Right lobe of liver (tissue), 6 donors: ENCODE results near the gene IQSEC3. TPM values are rescaled to one million over a fixed set of nuclear protein-coding genes. Genes with fewer than 3 reads are reported as not detected.

Experiments used
- ATAC-seq, 4 donors: fragments of 200-7000 bp; cut with Tn5 transposase; one replicate each; pipeline ENCODE4 v1.9.1; 2020; ENCODE audit warnings: mild to moderate bottlenecking in 4 of 4, moderate library complexity in 4 of 4
- DNase-seq, 3 donors: peaks; one replicate each; pipeline ENCODE4 v3.0.0-alpha.2; 2020
- H3K27ac ChIP-seq, 3 donors: fragments of 200-600 bp; one replicate each; pipeline ENCODE4 v1.8.0; 2022
- H3K27me3 ChIP-seq, 2 donors: fragments of 200-600 bp; one replicate each; pipeline ENCODE4 v1.8.0; 2022
- H3K36me3 ChIP-seq, 4 donors: fragments of 200-600 bp; sonication (generic) in 1 of 4; one replicate each; pipeline versions ENCODE4 v1.5.1 to v1.8.0; 2017 to 2022; ENCODE audit warnings: control low read depth in 1 of 4
- H3K4me1 ChIP-seq, 4 donors: fragments of 200-600 bp; sonication (generic) in 1 of 4; one replicate each; pipeline versions ENCODE4 v1.5.1 to v1.8.0; 2017 to 2022; ENCODE audit warnings: control low read depth in 1 of 4
- H3K4me3 ChIP-seq, 3 donors: fragments of 200-600 bp; one replicate each; pipeline ENCODE4 v1.8.0; 2022
- H3K9me3 ChIP-seq, 4 donors: fragments of 200-600 bp; sonication (generic) in 1 of 4; one replicate each; pipeline versions ENCODE4 v1.5.1 to v1.8.0; 2017 to 2022; ENCODE audit warnings: control low read depth in 1 of 4
- POLR2A ChIP-seq: fragments of 450-650 bp; IDR thresholded peaks from one replicate; pipeline ENCODE4 v1.6.1; 2017; ENCODE audit warnings: antibody characterized with exemption, mild to moderate bottlenecking
- WGBS: methylation state at CpG from one replicate; pipeline ENCODE4 v1.1.6; 2018; ENCODE audit warnings: low coverage, low lambda C conversion rate; ENCODE audit not compliant: insufficient coverage; ENCODE audit errors: missing lambda C conversion rate; 5-methylcytosine and 5-hydroxymethylcytosine counted together
- intact Hi-C, 2 donors: fragments of 100-400 bp; cut with DNase I; formaldehyde crosslinking; loops; one replicate each; pipeline versions ENCODE4 v1.11.2 to v1.14.1; 2022
- total RNA-seq, 6 experiments: library from RNA; depleted of rRNA in 2 of 6; stranded (reverse); fragments of >200 nt in 2 of 6; fragmentation: NEBNext Ultra II Directional in 3 of 6; extraction: Animal tissue kit (Norgen Biotek cat#: 25700) in 3 of 6; gene quantifications; one replicate each; pipeline versions ENCODE4 v1.1.0 to v1.2.4, GENCODE V29; 2016 to 2023
- TF ChIP-seq, protein P1 (sequence below), 4 donors: fragments of 200-600 bp in 3 of 4; fragments of 450-650 bp in 1 of 4; IDR thresholded peaks; one replicate each; pipeline versions ENCODE4 v1.5.1 to v1.8.0; 2016 to 2022; ENCODE audit warnings: antibody characterized with exemption in 4 of 4, mild to moderate bottlenecking in 2 of 4
- donor health status: DM: no; HTN: yes; CAD: no.
- donor health status: DM: no; HTN: no; CAD: no.
- donor health status: DM: no; HTN: no; CAD: no.
- donor health status: DM: no; HTN: yes; CAD: no.
- donor health status: DM: no; HTN: yes; CAD: no.

The IQSEC3 gene
- total RNA-seq, 6 experiments from 2014 or later = 0.05 to 0.64 (median 0.15) TPM; not detected in 1

DNA sequence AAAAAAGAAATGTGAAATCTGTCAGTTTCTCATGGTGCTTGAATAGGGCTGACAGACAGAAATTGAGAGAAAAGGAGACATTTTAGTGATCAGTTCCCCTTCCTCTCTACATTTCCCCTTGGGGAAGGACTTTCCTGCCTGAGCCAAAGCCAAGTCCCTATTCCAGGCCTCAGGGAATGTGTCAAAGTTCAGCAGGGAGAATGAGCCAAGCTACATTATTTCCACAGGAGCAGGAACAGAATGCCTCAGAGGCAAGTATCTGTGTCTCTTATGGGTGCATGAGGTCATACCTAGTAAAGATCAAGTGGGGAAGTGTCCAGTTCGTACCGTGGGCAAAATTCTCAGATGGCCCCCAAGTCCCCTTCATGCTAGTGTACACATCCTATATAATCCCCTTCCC, 68.6 kb downstream of the IQSEC3 start:
- peak; percentile 47 to 77 (median 61) for ATAC-seq
- no peak for DNase-seq
- TF ChIP-seq POLR2A = no peak
- TF ChIP-seq, protein P1, sequence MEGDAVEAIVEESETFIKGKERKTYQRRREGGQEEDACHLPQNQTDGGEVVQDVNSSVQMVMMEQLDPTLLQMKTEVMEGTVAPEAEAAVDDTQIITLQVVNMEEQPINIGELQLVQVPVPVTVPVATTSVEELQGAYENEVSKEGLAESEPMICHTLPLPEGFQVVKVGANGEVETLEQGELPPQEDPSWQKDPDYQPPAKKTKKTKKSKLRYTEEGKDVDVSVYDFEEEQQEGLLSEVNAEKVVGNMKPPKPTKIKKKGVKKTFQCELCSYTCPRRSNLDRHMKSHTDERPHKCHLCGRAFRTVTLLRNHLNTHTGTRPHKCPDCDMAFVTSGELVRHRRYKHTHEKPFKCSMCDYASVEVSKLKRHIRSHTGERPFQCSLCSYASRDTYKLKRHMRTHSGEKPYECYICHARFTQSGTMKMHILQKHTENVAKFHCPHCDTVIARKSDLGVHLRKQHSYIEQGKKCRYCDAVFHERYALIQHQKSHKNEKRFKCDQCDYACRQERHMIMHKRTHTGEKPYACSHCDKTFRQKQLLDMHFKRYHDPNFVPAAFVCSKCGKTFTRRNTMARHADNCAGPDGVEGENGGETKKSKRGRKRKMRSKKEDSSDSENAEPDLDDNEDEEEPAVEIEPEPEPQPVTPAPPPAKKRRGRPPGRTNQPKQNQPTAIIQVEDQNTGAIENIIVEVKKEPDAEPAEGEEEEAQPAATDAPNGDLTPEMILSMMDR (IDR thresholded peaks at IDR 0.05) = no peak
- H3K27ac ChIP-seq = no peak overlapping the region
- no peaks in the 10 kb centered on the region for H3K9me3 ChIP-seq
- no peaks in the 10 kb centered on the region for H3K4me1 ChIP-seq
- H3K27me3 ChIP-seq = no peaks in the 10 kb centered on the region
- no peak overlapping the region for H3K4me3 ChIP-seq
- no peaks in the 10 kb centered on the region for H3K36me3 ChIP-seq
- intact Hi-C loops = no loop called here
- WGBS = 30% methylated on average over 2 of the region's 2 CpGs

DNA sequence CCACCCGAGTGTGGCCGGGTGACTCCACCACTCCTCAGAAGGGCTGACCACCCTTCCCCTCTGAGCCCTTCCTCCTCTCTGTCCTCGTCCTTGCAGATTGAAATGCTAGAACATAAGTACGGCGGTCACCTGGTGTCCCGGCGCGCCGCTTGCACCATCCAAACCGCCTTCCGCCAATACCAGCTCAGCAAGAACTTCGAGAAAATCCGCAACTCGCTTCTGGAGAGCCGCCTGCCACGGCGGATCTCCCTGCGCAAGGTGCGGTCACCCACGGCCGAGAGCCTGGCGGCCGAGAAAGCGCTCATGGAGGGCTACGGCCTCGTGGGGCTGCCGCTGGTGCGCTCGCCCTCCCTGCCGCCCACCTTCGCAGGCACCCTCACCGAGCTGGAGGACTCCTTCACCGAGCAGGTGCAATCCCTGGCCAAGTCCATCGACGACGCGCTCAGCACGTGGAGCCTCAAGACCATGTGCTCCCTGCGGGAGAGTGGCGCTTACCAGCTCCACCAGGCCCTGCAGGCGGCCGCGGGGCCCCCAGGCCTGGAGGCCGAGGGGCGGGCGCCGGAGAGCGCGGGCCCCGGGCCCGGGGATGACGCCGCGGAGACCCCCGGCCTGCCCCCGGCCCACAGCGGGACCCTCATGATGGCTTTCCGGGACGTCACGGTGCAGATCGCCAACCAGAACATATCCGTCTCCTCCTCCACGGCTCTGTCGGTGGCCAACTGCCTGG, 71.8 kb downstream of the IQSEC3 start:
- H3K27ac ChIP-seq = no peak overlapping the region
- no peak overlapping the region for H3K4me3 ChIP-seq
- intact Hi-C loops = no loop called here
- TF ChIP-seq, protein P1 (IDR thresholded peaks at IDR 0.05) = no peak
- TF ChIP-seq POLR2A = no peak
- ATAC-seq = no peak
- no peaks in the 10 kb centered on the region for H3K27me3 ChIP-seq
- H3K36me3 ChIP-seq = no peaks in the 10 kb centered on the region
- H3K4me1 ChIP-seq = no peaks in the 10 kb centered on the region
- 90% methylated on average over 16 of the region's 64 CpGs for WGBS
- no peaks in the 10 kb centered on the region for H3K9me3 ChIP-seq
- no peak for DNase-seq

DNA sequence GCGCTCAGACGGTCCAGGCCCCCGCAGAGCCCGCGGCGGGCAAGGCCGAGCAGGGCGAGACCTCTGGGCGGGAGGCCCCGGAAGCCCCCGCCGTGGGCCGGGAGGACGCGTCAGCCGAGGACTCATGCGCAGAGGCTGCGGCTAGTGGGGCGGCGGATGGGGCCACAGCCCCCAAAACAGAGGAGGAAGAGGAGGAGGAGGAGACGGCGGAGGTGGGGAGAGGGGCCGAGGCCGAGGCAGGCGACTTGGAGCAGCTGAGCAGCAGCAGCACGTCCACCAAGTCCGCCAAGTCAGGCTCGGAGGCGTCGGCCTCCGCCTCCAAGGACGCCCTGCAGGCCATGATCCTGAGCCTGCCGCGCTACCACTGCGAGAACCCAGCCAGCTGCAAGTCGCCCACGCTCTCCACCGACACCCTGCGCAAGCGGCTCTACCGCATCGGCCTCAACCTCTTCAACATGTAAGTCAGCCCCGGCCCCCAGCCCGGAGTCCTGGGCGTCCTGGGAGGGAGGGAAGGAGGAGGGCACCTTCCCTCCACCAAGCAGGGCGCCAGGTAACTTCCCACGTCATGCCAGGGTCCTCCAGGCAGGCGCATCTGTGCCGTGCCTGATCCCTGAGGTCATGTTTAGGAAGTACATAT, 72.4 kb downstream of the IQSEC3 start:
- H3K27me3 ChIP-seq = no peaks in the 10 kb centered on the region
- 18% methylated on average over 11 of the region's 49 CpGs for WGBS
- intact Hi-C loops = no loop called here
- H3K27ac ChIP-seq = no peak overlapping the region
- no peak for TF ChIP-seq POLR2A
- TF ChIP-seq, protein P1 (IDR thresholded peaks at IDR 0.05) = no peak
- H3K36me3 ChIP-seq = no peaks in the 10 kb centered on the region
- no peak overlapping the region for H3K4me3 ChIP-seq
- ATAC-seq = no peak
- no peaks in the 10 kb centered on the region for H3K4me1 ChIP-seq
- no peaks in the 10 kb centered on the region for H3K9me3 ChIP-seq
- no peak for DNase-seq

DNA sequence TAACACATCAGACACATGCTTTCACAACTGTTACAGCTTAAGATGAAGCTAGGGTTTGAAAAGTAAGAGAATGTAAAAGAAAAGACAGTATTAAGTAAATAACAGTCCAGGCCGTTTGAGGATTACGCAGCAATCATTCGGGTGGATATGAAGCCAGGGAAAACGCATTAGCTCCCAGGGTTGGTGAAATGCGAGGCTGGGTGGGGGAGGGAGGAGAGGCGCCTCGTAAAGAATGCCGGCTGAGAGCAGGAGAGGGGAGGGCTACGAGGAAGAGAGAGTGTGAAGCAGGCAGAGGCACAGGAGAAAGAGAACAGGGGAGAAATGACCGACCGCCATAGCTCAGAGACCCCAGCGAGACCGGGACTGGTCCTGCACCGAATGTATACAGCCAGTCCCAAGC, 73.0 kb downstream of the IQSEC3 start:
- no peaks in the 10 kb centered on the region for H3K27me3 ChIP-seq
- intact Hi-C loops = no loop called here
- TF ChIP-seq POLR2A = no peak
- TF ChIP-seq, protein P1 (IDR thresholded peaks at IDR 0.05) = no peak
- DNase-seq (no peak), ATAC-seq (no peak)
- H3K36me3 ChIP-seq = no peaks in the 10 kb centered on the region
- WGBS = 8% methylated on average over 14 of the region's 14 CpGs
- no peaks in the 10 kb centered on the region for H3K9me3 ChIP-seq
- H3K27ac ChIP-seq = no peak overlapping the region
- no peak overlapping the region for H3K4me3 ChIP-seq
- H3K4me1 ChIP-seq = no peaks in the 10 kb centered on the region
